TTC549 (cell line): ENCODE measurements around the gene PDK1.

Experiments
- FAIRE-seq: peaks from 2 replicates; lab custom pipeline; 2012; peaks lifted over from hg19 to GRCh38; lab: Jason Lieb, UNC

PDK1 gene

GRCh38 chr2:172642301-172643020, 86.6 kb downstream of the PDK1 start:
- no peak for FAIRE-seq

GRCh38 chr2:172643142-172643541, 87.3 kb downstream of the PDK1 start:
- no peak for FAIRE-seq

GRCh38 chr2:172647439-172647838, 91.5 kb downstream of the PDK1 start:
- FAIRE-seq: no peak

GRCh38 chr2:172655091-172655837, 99.4 kb downstream of the PDK1 start:
- no peak for FAIRE-seq

GRCh38 chr2:172655838-172656573, 100.1 kb downstream of the PDK1 start:
- FAIRE-seq: no peak
